ENCODE measurements around the gene SHISA4. TPM values are rescaled to one million over a fixed set of nuclear protein-coding genes. Genes with fewer than 3 reads are reported as not detected.

SHISA4 gene
- polyA plus RNA-seq, 1 donor from 2014 or later, result 1.5 TPM

- TF ChIP-seq POLR2AphosphoS5 (IDR thresholded peaks at IDR 0.05) (no peak), REST (IDR thresholded peaks at IDR 0.05; ENCODE audit: borderline replicate concordance) (no peak), EZH2 (IDR thresholded peaks at IDR 0.05; ENCODE audit: borderline replicate concordance, insufficient read depth, low read length, poor library complexity, severe bottlenecking) (no peak), TAF1 (IDR thresholded peaks at IDR 0.05; ENCODE audit: low read depth) (no peak)
- H3K27me3 ChIP-seq (ENCODE audit: insufficient read depth, low read depth, low read length), result no peaks in the 10 kb centered on the region
- H3K4me3 ChIP-seq (ENCODE audit: low read length), result no peak overlapping the region
- H3K79me2 ChIP-seq (replicated peaks; ENCODE audit: insufficient read depth, low read length), result no peaks in the 10 kb centered on the region
- no peaks in the 10 kb centered on the region for H3F3A ChIP-seq (ENCODE audit: insufficient read depth, low read length, poor library complexity, severe bottlenecking)
- H3K36me3 ChIP-seq (ENCODE audit: insufficient read depth, low read length), result no peaks in the 10 kb centered on the region
- no peak overlapping the region for H3K4me2 ChIP-seq (ENCODE audit: low read length)
- H3K9me3 ChIP-seq (ENCODE audit: low read length), result no peaks in the 10 kb centered on the region
- H2AFZ ChIP-seq (ENCODE audit: low read depth, low read length), result no peak overlapping the region
- no peaks in the 10 kb centered on the region for H4K20me1 ChIP-seq (ENCODE audit: insufficient read depth)
- no peaks in the 10 kb centered on the region for H3K9me2 ChIP-seq (ENCODE audit: insufficient read depth, low read length)
- H3K27ac ChIP-seq (ENCODE audit: low read length), result no peak overlapping the region
- no peak overlapping the region for H3K9ac ChIP-seq (ENCODE audit: low read length)
These were observed 29.6 kb downstream of the SHISA4 start for GRCh38 chr1:201918343-201918742.

GRCh38 chr1:201921952-201922558, 33.4 kb downstream of the SHISA4 start:
- TF ChIP-seq SMC3 (conservative IDR thresholded peaks at IDR 0.05; ENCODE audit: poor library complexity) (no peak), TAF1 (IDR thresholded peaks at IDR 0.05; ENCODE audit: low read depth) (no peak), EP300 (conservative IDR thresholded peaks at IDR 0.05; ENCODE audit: poor library complexity, severe bottlenecking) (no peak), RAD21 (conservative IDR thresholded peaks at IDR 0.05) (no peak), REST (IDR thresholded peaks at IDR 0.05; ENCODE audit: borderline replicate concordance) (no peak), CTCF (IDR thresholded peaks at IDR 0.05; ENCODE audit: poor library complexity, severe bottlenecking) (no peak), EZH2 (IDR thresholded peaks at IDR 0.05; ENCODE audit: borderline replicate concordance, insufficient read depth, low read length, poor library complexity, severe bottlenecking) (no peak), POLR2AphosphoS5 (IDR thresholded peaks at IDR 0.05) (no peak), MXI1 (conservative IDR thresholded peaks at IDR 0.05; ENCODE audit: poor library complexity, severe bottlenecking) (no peak)
- H4K20me1 ChIP-seq (ENCODE audit: insufficient read depth), result no peaks in the 10 kb centered on the region
- no peaks in the 10 kb centered on the region for H3K9me3 ChIP-seq (ENCODE audit: low read length)
- H3K79me2 ChIP-seq (replicated peaks; ENCODE audit: insufficient read depth, low read length), result no peaks in the 10 kb centered on the region
- no peaks in the 10 kb centered on the region for H3F3A ChIP-seq (ENCODE audit: insufficient read depth, low read length, poor library complexity, severe bottlenecking)
- no peak overlapping the region for H3K4me2 ChIP-seq (ENCODE audit: low read length)
- no peak overlapping the region for H3K27ac ChIP-seq (ENCODE audit: low read length)
- no peak overlapping the region for H3K9ac ChIP-seq (ENCODE audit: low read length)
- H3K4me3 ChIP-seq (ENCODE audit: low read length), result no peak overlapping the region
- no peaks in the 10 kb centered on the region for H3K27me3 ChIP-seq (ENCODE audit: insufficient read depth, low read depth, low read length)
- H3K9me2 ChIP-seq (ENCODE audit: insufficient read depth, low read length), result no peaks in the 10 kb centered on the region
- no peak overlapping the region for H2AFZ ChIP-seq (ENCODE audit: low read depth, low read length)
- no peaks in the 10 kb centered on the region for H3K36me3 ChIP-seq (ENCODE audit: insufficient read depth, low read length)
